NCI-H2196 (cell line): ENCODE results near the gene PRKN.

Experiments
- DNase-seq: peaks from one replicate; lab custom pipeline; 2025; ENCODE audit not compliant: unreplicated experiment; lab: John Stamatoyannopoulos, UW

PRKN gene

GRCh38 chr6:162331911-162332310 lies 395.7 kb downstream of the PRKN start:
- DNase-seq, result no peak

GRCh38 chr6:162325826-162326225 lies 401.7 kb downstream of the PRKN start:
- DNase-seq, result no peak

GRCh38 chr6:162325051-162325450 lies 402.5 kb downstream of the PRKN start:
- DNase-seq, result no peak

GRCh38 chr6:162315291-162315690 lies 412.3 kb downstream of the PRKN start:
- no peak for DNase-seq

- no peak for DNase-seq
Observed at GRCh38 chr6:162313922-162314660, 413.5 kb downstream of the PRKN start.

- DNase-seq, result no peak
Observed at GRCh38 chr6:162307865-162308264, 419.7 kb downstream of the PRKN start.

- no peak for DNase-seq
Observed at GRCh38 chr6:162306616-162307015, 420.9 kb downstream of the PRKN start.

- no peak for DNase-seq
Observed at GRCh38 chr6:162301128-162301527, 426.4 kb downstream of the PRKN start.

- DNase-seq, result no peak
Observed at GRCh38 chr6:162294029-162294428, 433.5 kb downstream of the PRKN start.

- DNase-seq, result no peak
Observed at GRCh38 chr6:162292915-162293314, 434.7 kb downstream of the PRKN start.

GRCh38 chr6:162290846-162291465 lies 436.6 kb downstream of the PRKN start:
- no peak for DNase-seq

GRCh38 chr6:162289972-162290371 lies 437.6 kb downstream of the PRKN start:
- DNase-seq, result no peak

GRCh38 chr6:162273986-162274385 lies 453.6 kb downstream of the PRKN start:
- DNase-seq, result no peak

- no peak for DNase-seq
Observed at GRCh38 chr6:162271922-162272321, 455.6 kb downstream of the PRKN start.

- DNase-seq, result no peak
Observed at GRCh38 chr6:162270966-162271365, 456.6 kb downstream of the PRKN start.

GRCh38 chr6:162267641-162268040 lies 459.9 kb downstream of the PRKN start:
- no peak for DNase-seq

- DNase-seq, result no peak
Observed at GRCh38 chr6:162267126-162267525, 460.4 kb downstream of the PRKN start.

- DNase-seq, result no peak
Observed at GRCh38 chr6:162264581-162264980, 463.0 kb downstream of the PRKN start.

- no peak for DNase-seq
Observed at GRCh38 chr6:162262466-162263196, 464.9 kb downstream of the PRKN start.

GRCh38 chr6:162261598-162261997 lies 466.0 kb downstream of the PRKN start:
- DNase-seq, result no peak

GRCh38 chr6:162260027-162260426 lies 467.5 kb downstream of the PRKN start:
- no peak for DNase-seq

GRCh38 chr6:162258647-162259046 lies 468.9 kb downstream of the PRKN start:
- no peak for DNase-seq
